ENCODE measurements around the gene RAG1.

DNA sequence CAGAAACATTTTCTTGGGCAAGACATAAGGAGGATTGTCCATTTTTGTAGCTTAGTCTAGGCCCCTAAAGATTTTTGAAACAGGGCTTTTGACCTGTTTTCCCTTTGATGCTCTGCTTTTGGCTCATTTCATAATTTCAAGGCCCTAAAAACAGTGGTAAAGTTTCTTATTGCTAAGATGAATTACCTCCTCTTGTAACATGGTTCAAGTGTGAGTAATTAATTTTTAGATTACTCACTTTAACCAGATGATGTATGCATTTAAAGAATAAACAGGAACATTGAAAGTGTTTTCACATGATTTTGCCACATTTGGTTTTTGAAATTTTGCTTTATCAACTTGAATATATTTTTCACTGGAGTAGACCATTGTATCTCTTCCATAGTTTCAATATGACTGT is 29.1 kb downstream of the RAG1 start:
- TF ChIP-seq POLR2AphosphoS5 (IDR thresholded peaks at IDR 0.05; ENCODE audit: low read depth, low read length) (no peak), POLR2A (IDR thresholded peaks at IDR 0.05; ENCODE audit: low read depth, low read length) (no peak), TAF1 (IDR thresholded peaks at IDR 0.05; ENCODE audit: borderline replicate concordance, low read depth, low read length) (no peak)
